Amniotic stem cell (primary cell): Measurements from ENCODE around the gene LRRC43.

ENCODE experiments used
- DNase-seq: peaks from one replicate; lab custom pipeline; 2025; lab: John Stamatoyannopoulos, UW

Gene LRRC43

GRCh38 chr12:122182887-122183587 is at the start of gene LRRC43:
Gene LRRC43, plus strand, starts transcription at chr12:122183123. Its CDS starts 22 bp downstream, at chr12:122183145.
- DNase-seq, result no peak

GRCh38 chr12:122133192-122133950 is 49.6 kb upstream of the LRRC43 start:
- DNase-seq, result no peak

- DNase-seq, result no peak
Observed at GRCh38 chr12:122135437-122136031, 47.4 kb upstream of the LRRC43 start.

GRCh38 chr12:122137229-122137628 is 45.7 kb upstream of the LRRC43 start:
- DNase-seq, result no peak

- DNase-seq, result no peak
Observed at GRCh38 chr12:122137681-122138080, 45.2 kb upstream of the LRRC43 start.

GRCh38 chr12:122138181-122138580 is 44.7 kb upstream of the LRRC43 start:
- no peak for DNase-seq

- DNase-seq, result no peak
Observed at GRCh38 chr12:122138616-122139015, 44.3 kb upstream of the LRRC43 start.

GRCh38 chr12:122139266-122139665 is 43.7 kb upstream of the LRRC43 start:
- no peak for DNase-seq

GRCh38 chr12:122139941-122140340 is 43.0 kb upstream of the LRRC43 start:
- no peak for DNase-seq

- DNase-seq, result no peak
Observed at GRCh38 chr12:122140467-122141257, 42.3 kb upstream of the LRRC43 start.

GRCh38 chr12:122141911-122142725 is 40.8 kb upstream of the LRRC43 start:
- DNase-seq, result no peak

- no peak for DNase-seq
Observed at GRCh38 chr12:122142857-122143256, 40.1 kb upstream of the LRRC43 start.

GRCh38 chr12:122144885-122145284 is 38.0 kb upstream of the LRRC43 start:
- DNase-seq, result no peak

GRCh38 chr12:122145505-122146330 is 37.2 kb upstream of the LRRC43 start:
- no peak for DNase-seq

GRCh38 chr12:122147514-122148290 is 35.2 kb upstream of the LRRC43 start:
- DNase-seq, result no peak

- no peak for DNase-seq
Observed at GRCh38 chr12:122148657-122149056, 34.3 kb upstream of the LRRC43 start.

- DNase-seq, result no peak
Observed at GRCh38 chr12:122150127-122150681, 32.7 kb upstream of the LRRC43 start.

GRCh38 chr12:122152754-122153153 is 30.2 kb upstream of the LRRC43 start:
- DNase-seq, result no peak

GRCh38 chr12:122155705-122156104 is 27.2 kb upstream of the LRRC43 start:
- no peak for DNase-seq
